ENCODE results near the gene RASGRP2.

The RASGRP2 gene

GRCh38 chr11:64742889-64743590 lies 902 bp downstream of the RASGRP2 start (continued):
- TF ChIP-seq ZNF645 (tag by site-specific recombination; IDR thresholded peaks at IDR 0.05) (no peak), PRDM10 (tag by site-specific recombination; IDR thresholded peaks at IDR 0.05) (peak; percentile 63), ZNF423 (tag by site-specific recombination; IDR thresholded peaks at IDR 0.05) (peak; percentile 54; the same call in 1 of the 2 replicates), ZFHX2 (tag by site-specific recombination; conservative IDR thresholded peaks at IDR 0.05) (no peak; the same call in 1 of the 2 replicates), ZSCAN4 (tag by site-specific recombination; IDR thresholded peaks at IDR 0.05) (no peak), ZIC2 (tag by site-specific recombination; IDR thresholded peaks at IDR 0.05) (peak; percentile 93), ZNF837 (tag by site-specific recombination; IDR thresholded peaks at IDR 0.05) (no peak), ZNF626 (tag by site-specific recombination; IDR thresholded peaks at IDR 0.05) (no peak), HOXC10 (CRISPR knock-in tag; IDR thresholded peaks at IDR 0.05) (no peak), ELK4 (IDR thresholded peaks at IDR 0.05; ENCODE audit: borderline replicate concordance, low read depth, low read length) (no peak), ZNF449 (tag by site-specific recombination; IDR thresholded peaks at IDR 0.05) (no peak), ZNF37A (tag by site-specific recombination; IDR thresholded peaks at IDR 0.05) (no peak), BCL6B (tag by site-specific recombination; IDR thresholded peaks at IDR 0.05) (no peak), ZNF138 (tag by site-specific recombination; IDR thresholded peaks at IDR 0.05; ENCODE audit: borderline replicate concordance) (no peak), ZNF521 (tag by site-specific recombination; IDR thresholded peaks at IDR 0.05) (no peak), ZNF704 (tag by site-specific recombination; IDR thresholded peaks at IDR 0.05) (no peak), YY2 (tag by site-specific recombination; IDR thresholded peaks at IDR 0.05) (no peak), ZNF19 (tag by site-specific recombination; IDR thresholded peaks at IDR 0.05; ENCODE audit: low read depth) (no peak), SP3 (tag by site-specific recombination; IDR thresholded peaks at IDR 0.05) (peak; percentile 73), ZNF558 (tag by site-specific recombination; IDR thresholded peaks at IDR 0.05) (no peak), ZSCAN5A (tag by site-specific recombination; IDR thresholded peaks at IDR 0.05) (no peak), ZNF571 (tag by site-specific recombination; IDR thresholded peaks at IDR 0.05) (no peak), AEBP2 (tag by site-specific recombination; IDR thresholded peaks at IDR 0.05; ENCODE audit: borderline replicate concordance) (no peak), ZNF16 (tag by site-specific recombination; IDR thresholded peaks at IDR 0.05; ENCODE audit: low read depth) (no peak), ZNF701 (tag by site-specific recombination; IDR thresholded peaks at IDR 0.05) (no peak)

Measured in HEK293 (cell line).